IMR-90 (cell line): ENCODE data around the gene DUS3L. TPM values are rescaled to one million over a fixed set of nuclear protein-coding genes. Genes with fewer than 3 reads are reported as not detected.

Experiments used
- ATAC-seq: fragments of 200-7000 bp; cut with Tn5 transposase; 2 replicates; pipeline ENCODE4 v1.9.1; 2020; ENCODE audit warnings: low read depth, mild to moderate bottlenecking, moderate library complexity
- BruUV-seq: library from RNA; stranded (reverse); fragments of 400-500 nt; replicated peaks from 2 replicates; lab custom pipeline; 2021; lab: Mats Ljungman, UMichigan
- CTCF ChIA-PET: fragments of 300-600 bp; formaldehyde crosslinking; extraction: SDS; loops from one replicate; lab custom pipeline; 2021; ENCODE audit warnings: antibody characterized with exemption; lab: Yijun Ruan, JAX
- POLR2A ChIA-PET: fragments of 300-600 bp; sonication (Branson Sonifier 250); formaldehyde crosslinking; loops from one replicate; lab custom pipeline; 2022; ENCODE audit warnings: antibody characterized with exemption; ENCODE audit not compliant: unreplicated experiment; lab: Charles Lee
- DNase-seq: peaks from one replicate; pipeline ENCODE4 v3.0.0; 2013
- H2AFZ ChIP-seq: replicated peaks from 2 replicates; pipeline ENCODE3; 2013; ENCODE audit warnings: low read length, mild to moderate bottlenecking; ENCODE audit not compliant: poor library complexity
- H2AK5ac ChIP-seq: 2 replicates; pipeline ENCODE4 v1.6.1; 2013; ENCODE audit warnings: low read depth, low read length, inconsistent platforms
- H2AK9ac ChIP-seq: replicated peaks from 2 replicates; pipeline ENCODE3; 2013; ENCODE audit warnings: mild to moderate bottlenecking, low read depth, low read length, moderate library complexity; ENCODE audit not compliant: poor library complexity
- H2BK120ac ChIP-seq: 2 replicates; pipeline ENCODE4 v1.6.1; 2013; ENCODE audit warnings: low read depth, low read length, inconsistent platforms
- H2BK15ac ChIP-seq: 3 replicates; pipeline ENCODE4 v1.6.1; 2013; ENCODE audit warnings: low read depth, low read length, inconsistent platforms
- H2BK20ac ChIP-seq: 2 replicates; pipeline ENCODE4 v1.6.1; 2013; ENCODE audit warnings: low read depth, mild to moderate bottlenecking, inconsistent platforms, low read length, moderate library complexity
- H2BK5ac ChIP-seq: 2 replicates; pipeline ENCODE4 v1.6.1; 2013; ENCODE audit warnings: mild to moderate bottlenecking, low read depth, low read length, inconsistent platforms; ENCODE audit not compliant: poor library complexity, severe bottlenecking
- H3K14ac ChIP-seq: replicated peaks from 2 replicates; pipeline ENCODE4 v1.6.1; 2013; ENCODE audit warnings: low read depth, low read length, inconsistent platforms
- H3K18ac ChIP-seq: 2 replicates; pipeline ENCODE4 v1.6.1; 2013; ENCODE audit warnings: low read depth, low read length, control low read depth
- H3K23ac ChIP-seq: 2 replicates; pipeline ENCODE4 v1.6.1; 2013; ENCODE audit warnings: low read depth, low read length, inconsistent platforms
- H3K27ac ChIP-seq: 2 replicates; pipeline ENCODE4 v1.5.1; 2013; ENCODE audit warnings: mild to moderate bottlenecking, control low read depth, low read length; ENCODE audit not compliant: insufficient read depth
- H3K27me3 ChIP-seq: 2 replicates; pipeline ENCODE4 v1.6.1; 2013; ENCODE audit warnings: low read length; ENCODE audit not compliant: control insufficient read depth, insufficient read depth
- H3K36me3 ChIP-seq: 2 replicates; pipeline ENCODE4 v1.6.1; 2013; ENCODE audit warnings: low read length, mixed read lengths; ENCODE audit not compliant: control insufficient read depth, insufficient read depth
- H3K4ac ChIP-seq: 2 replicates; pipeline ENCODE4 v1.6.1; 2013; ENCODE audit warnings: low read depth, low read length, inconsistent platforms
- H3K4me1 ChIP-seq: 2 replicates; pipeline ENCODE4 v1.6.1; 2013; ENCODE audit warnings: low read length, mixed read lengths; ENCODE audit not compliant: control insufficient read depth, insufficient read depth
- H3K4me2 ChIP-seq: 2 replicates; pipeline ENCODE4 v1.6.1; 2013; ENCODE audit warnings: low read depth, mild to moderate bottlenecking, control low read depth, low read length, moderate library complexity
- H3K4me3 ChIP-seq: 2 replicates; pipeline ENCODE4 v1.5.1; 2013; ENCODE audit warnings: low read depth, mild to moderate bottlenecking, control low read depth, low read length, moderate library complexity; ENCODE audit not compliant: insufficient read depth
- H3K56ac ChIP-seq: 2 replicates; pipeline ENCODE4 v1.6.1; 2013; ENCODE audit warnings: low read length, inconsistent platforms; ENCODE audit not compliant: insufficient read depth; ENCODE audit errors: extremely low read depth
- H3K79me1 ChIP-seq, 2 experiments: 2 replicates each; pipeline ENCODE4 v1.6.1; 2013; ENCODE audit warnings: low read length in 2 of 2, inconsistent platforms in 1 of 2, low read depth in 1 of 2
- H3K9ac ChIP-seq: 2 replicates; pipeline ENCODE4 v1.6.1; 2013; ENCODE audit warnings: low read depth, low read length, control low read depth
- H3K9me1 ChIP-seq: 2 replicates; pipeline ENCODE4 v1.6.1; 2013; ENCODE audit warnings: low read length, inconsistent platforms; ENCODE audit not compliant: insufficient read depth
- H3K9me3 ChIP-seq: 2 replicates; pipeline ENCODE4 v1.6.1; 2013; ENCODE audit warnings: low read length; ENCODE audit not compliant: control insufficient read depth, insufficient read depth
- H4K20me1 ChIP-seq: 2 replicates; pipeline ENCODE4 v1.6.1; 2013; ENCODE audit warnings: low read length, inconsistent platforms; ENCODE audit not compliant: insufficient read depth
- H4K5ac ChIP-seq: 2 replicates; pipeline ENCODE4 v1.6.1; 2013; ENCODE audit warnings: mild to moderate bottlenecking, low read depth, low read length, control low read depth
- H4K8ac ChIP-seq, 2 experiments: 2 replicates each; pipeline ENCODE4 v1.6.1; 2013; ENCODE audit warnings: low read depth in 2 of 2, low read length in 2 of 2, control low read depth in 1 of 2, inconsistent platforms in 1 of 2
- H4K91ac ChIP-seq: 2 replicates; pipeline ENCODE4 v1.6.1; 2013; ENCODE audit warnings: low read depth, low read length, inconsistent platforms; ENCODE audit not compliant: insufficient read depth
- BHLHE40 ChIP-seq: fragments of 150-350 bp; IDR thresholded peaks from 2 replicates; pipeline ENCODE4 v1.6.1; 2016; ENCODE audit warnings: mild to moderate bottlenecking, low read depth, low read length
- CHD1 ChIP-seq: IDR thresholded peaks from 2 replicates; pipeline ENCODE4 v1.6.1; 2012; ENCODE audit warnings: low read depth, low read length, improper control_type of control experiment
- CTCF ChIP-seq: conservative IDR thresholded peaks from 2 replicates; pipeline ENCODE4 v1.5.1; 2012; ENCODE audit warnings: mild to moderate bottlenecking, low read depth, low read length, improper control_type of control experiment
- ELK1 ChIP-seq: fragments of 150-350 bp; IDR thresholded peaks from 2 replicates; pipeline ENCODE4 v1.6.1; 2016; ENCODE audit warnings: low read depth, mild to moderate bottlenecking, low read length, moderate library complexity, borderline replicate concordance
- FOS ChIP-seq: fragments of 150-350 bp; IDR thresholded peaks from 2 replicates; pipeline ENCODE4 v1.6.1; 2016; ENCODE audit warnings: low read depth, low read length
- MAFK ChIP-seq: IDR thresholded peaks from 2 replicates; pipeline ENCODE4 v1.6.1; 2012; ENCODE audit warnings: low read depth, low read length, improper control_type of control experiment
- MXI1 ChIP-seq: IDR thresholded peaks from 2 replicates; pipeline ENCODE4 v1.6.1; 2012; ENCODE audit warnings: low read depth, mild to moderate bottlenecking, low read length, moderate library complexity, borderline replicate concordance
- NFE2L2 ChIP-seq: fragments of 150-350 bp; IDR thresholded peaks from 2 replicates; pipeline ENCODE4 v1.6.1; 2016; ENCODE audit warnings: low read depth, mild to moderate bottlenecking, low read length
- POLR2A ChIP-seq: IDR thresholded peaks from 2 replicates; pipeline ENCODE4 v1.6.1; 2012; ENCODE audit warnings: mild to moderate bottlenecking, low read depth, low read length
- RAD21 ChIP-seq: IDR thresholded peaks from 2 replicates; pipeline ENCODE4 v1.6.1; 2012; ENCODE audit warnings: low read length, improper control_type of control experiment
- SMC3 ChIP-seq: fragments of 150-350 bp; IDR thresholded peaks from 2 replicates; pipeline ENCODE4 v1.6.1; 2016; ENCODE audit warnings: low read depth, mild to moderate bottlenecking, antibody characterized with exemption, low read length, moderate library complexity
- USF2 ChIP-seq: fragments of 150-350 bp; IDR thresholded peaks from 2 replicates; pipeline ENCODE4 v1.6.1; 2017; ENCODE audit warnings: mild to moderate bottlenecking, antibody characterized with exemption, low read length, low read depth
- WGBS, 2 experiments: methylation state at CpG; one replicate each; pipeline versions ENCODE4 v1.1.5 to v1.1.7; 2013; ENCODE audit warnings: missing lambda C conversion rate in 2 of 2; ENCODE audit not compliant: insufficient read length in 1 of 2; ENCODE audit errors: extremely low coverage in 2 of 2; 5-methylcytosine and 5-hydroxymethylcytosine counted together
- dilution Hi-C: fragments of 300-500 bp; cut with HindIII; formaldehyde crosslinking; loops from one replicate; pipeline ENCODE4 v1.14.3; 2018; ENCODE audit warnings: low sequenced_read_pairs; ENCODE audit not compliant: unreplicated experiment
- in situ Hi-C: fragments of 300-500 bp; cut with MboI; formaldehyde crosslinking; loops from 3 replicates; pipeline ENCODE4 v1.14.3; 2019; ENCODE audit warnings: low sequenced_read_pairs, inconsistent platforms, mixed read lengths
- intact Hi-C: fragments of 100-400 bp; cut with micrococcal nuclease; formaldehyde crosslinking; loops from 2 replicates; pipeline ENCODE4 v1.10.0; 2022
- polyA plus RNA-seq, 3 experiments: library from polyadenylated mRNA; depleted of rRNA; stranded (reverse); fragments of >200 nt; gene quantifications; 2 replicates each; pipeline ENCODE4 v1.2.3, GENCODE V29; 2012; ENCODE audit warnings: low replicate concordance in 1 of 3
- total RNA-seq: library from RNA; depleted of rRNA; stranded (reverse); fragments of >200 nt; gene quantifications from 2 replicates; pipeline ENCODE4 v1.2.3, GENCODE V29; 2012

DUS3L gene
- total and polyA plus RNA-seq, 2 of the 4 experiments (the other 2 are of a cell fraction), result 12.4 to 21.3 TPM

DNA sequence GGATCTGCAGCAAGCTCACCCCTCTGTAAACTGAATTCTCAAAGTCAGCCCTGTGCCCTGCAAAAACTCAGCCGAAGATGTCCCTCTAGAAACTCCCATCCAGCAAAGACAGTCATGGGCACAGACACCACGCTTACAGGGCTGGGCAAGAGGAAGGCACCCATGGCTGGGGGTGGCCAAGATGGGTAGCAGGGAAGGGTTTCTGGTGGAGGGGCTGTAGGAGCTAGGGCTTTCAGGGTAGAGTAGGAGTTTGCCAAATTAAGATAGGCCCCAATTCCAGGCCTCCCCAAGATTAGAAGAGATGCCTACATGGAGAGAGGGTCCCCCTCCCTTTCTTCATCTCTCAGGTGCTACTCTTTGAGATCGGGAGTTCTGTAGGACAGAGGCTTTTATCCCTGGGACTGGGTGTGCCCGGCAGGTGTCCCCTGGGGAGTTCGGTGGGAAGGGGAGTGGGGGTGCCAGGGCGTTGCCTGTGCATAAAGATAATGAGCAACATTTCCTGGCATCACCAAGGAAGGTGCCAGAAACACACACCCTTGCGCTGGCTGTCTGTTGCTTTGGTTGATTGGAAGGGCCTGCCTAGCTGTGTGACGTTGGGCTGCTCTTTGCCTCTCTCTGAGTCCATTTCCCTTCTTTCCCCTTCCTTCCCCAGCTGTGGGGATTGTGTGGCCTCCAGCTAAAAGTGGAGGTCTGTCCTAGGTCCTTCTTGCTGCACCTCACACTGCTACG, 23.3 kb upstream of the DUS3L start:
- no peaks in the 10 kb centered on the region for H3K79me1 ChIP-seq
- no peak overlapping the region for H2AK9ac ChIP-seq
- no peak overlapping the region for H3K18ac ChIP-seq
- no peak overlapping the region for H3K23ac ChIP-seq
- H4K5ac ChIP-seq, result no peak overlapping the region
- H4K20me1 ChIP-seq, result no peaks in the 10 kb centered on the region
- H3K4me3 ChIP-seq, result no peak overlapping the region
- intact Hi-C loops, result no loop called here
- H3K27me3 ChIP-seq, result peaks cover 20% of the 10 kb centered on the region
- H3K4me1 ChIP-seq, result no peaks in the 10 kb centered on the region
- H3K9me3 ChIP-seq, result no peaks in the 10 kb centered on the region
- POLR2A ChIA-PET, result no interaction called here
- no peak overlapping the region for H2BK120ac ChIP-seq
- H4K91ac ChIP-seq, result no peak overlapping the region
- no peak overlapping the region for H3K4ac ChIP-seq
- no peak for DNase-seq
- H3K27ac ChIP-seq, result no peak overlapping the region
- no peak overlapping the region for H2AFZ ChIP-seq
- no peak for ATAC-seq
- WGBS, 2 experiments, result no CpG with 5 or more reads among the region's 9 CpGs
- H3K4me2 ChIP-seq, result no peak overlapping the region
- dilution Hi-C loops, result no loop called here
- no peak overlapping the region for H3K56ac ChIP-seq
- H2AK5ac ChIP-seq, result no peak overlapping the region
- H2BK15ac ChIP-seq, result no peak overlapping the region
- in situ Hi-C loops, result no loop called here
- H3K9me1 ChIP-seq, result no peaks in the 10 kb centered on the region
- H2BK20ac ChIP-seq, result no peak overlapping the region
- no peak overlapping the region for H3K14ac ChIP-seq
- CTCF ChIA-PET, result no interaction called here
- no peak overlapping the region for H4K8ac ChIP-seq
- H3K9ac ChIP-seq, result no peak overlapping the region
- TF ChIP-seq POLR2A (no peak), MAFK (no peak), ELK1 (no peak), USF2 (no peak), SMC3 (no peak), CHD1 (no peak), MXI1 (no peak), CTCF (no peak), RAD21 (no peak), NFE2L2 (no peak), FOS (no peak), BHLHE40 (no peak)
- no TSS peak for BruUV-seq
- H3K36me3 ChIP-seq, result no peaks in the 10 kb centered on the region
- H2BK5ac ChIP-seq, result no peak overlapping the region
